HCT116 (cell line): Measurements from ENCODE around the gene MICU2. TPM values are rescaled to one million over a fixed set of nuclear protein-coding genes. Genes with fewer than 3 reads are reported as not detected.

ENCODE experiments used
- ATAC-seq: fragments of 200-7000 bp; cut with Tn5 transposase; 2 replicates; pipeline ENCODE4 v1.9.1; 2020; ENCODE audit warnings: mild to moderate bottlenecking, moderate library complexity
- Bru-seq: library from RNA; stranded (reverse); fragments of 400-500 nt; gene quantifications from one replicate; lab custom pipeline; 2021; lab: Mats Ljungman, UMichigan
- BruChase-seq, 2 experiments: library from RNA; stranded (reverse); fragments of 400-500 nt; gene quantifications; one replicate each; lab custom pipeline; 2021; lab: Mats Ljungman, UMichigan
- BruUV-seq: library from RNA; stranded (reverse); fragments of 400-500 nt; replicated peaks from 2 replicates; lab custom pipeline; 2021; lab: Mats Ljungman, UMichigan
- CTCF ChIA-PET: fragments of 300-600 bp; sonication (Branson Sonifier 250); formaldehyde crosslinking; loops from one replicate; lab custom pipeline; 2021; ENCODE audit warnings: antibody characterized with exemption; lab: Charles Lee
- POLR2A ChIA-PET: fragments of 300-600, 350-600 bp; sonication (Branson Sonifier 250); formaldehyde crosslinking; loops from one replicate; lab custom pipeline; 2021; ENCODE audit warnings: antibody characterized with exemption; lab: Charles Lee
- RAD21 ChIA-PET, 2 experiments: fragments of 300-600 bp; sonication (Branson Sonifier 250); formaldehyde crosslinking; loops; one replicate each; lab custom pipeline; 2023; ENCODE audit warnings: low total read pairs in 2 of 2; ENCODE audit not compliant: uncharacterized antibody in 2 of 2, unreplicated experiment in 2 of 2, low non-redundant PET in 1 of 2; lab: Charles Lee
- DNase-seq: peaks from one replicate; pipeline ENCODE4 v3.0.0-alpha.2; 2010; ENCODE audit warnings: low read depth, low spot score
- H2AFZ ChIP-seq: fragments of 200-600 bp; shearing (Covaris generic), sonication (generic); 2 replicates; pipeline ENCODE4 v1.6.1; 2017; ENCODE audit warnings: low read depth, mixed run types, mixed read lengths, antibody characterized with exemption, low read length; ENCODE audit not compliant: poor library complexity, severe bottlenecking
- H3K27ac ChIP-seq: 2 replicates; pipeline ENCODE4 v1.5.1; 2012; ENCODE audit warnings: low read depth, low read length
- H3K27me3 ChIP-seq: fragments of 200-600 bp; sonication (generic); 2 replicates; pipeline ENCODE4 v1.6.1; 2016; ENCODE audit warnings: mixed run types, low read length, mixed read lengths; ENCODE audit not compliant: insufficient read depth
- H3K36me3 ChIP-seq, 2 experiments: fragments of 200-500 bp in 1 of 2; fragments of 200-600 bp in 1 of 2; sonication (Bioruptor generic) in 1 of 2; sonication (generic) in 1 of 2; 2 replicates each; pipeline versions ENCODE4 v1.5.1 to v1.6.1; 2014 to 2016; ENCODE audit warnings: low read length in 2 of 2, inconsistent platforms in 1 of 2, mixed read lengths in 1 of 2, mixed run types in 1 of 2; ENCODE audit not compliant: insufficient read depth in 2 of 2, control insufficient read depth in 1 of 2
- H3K4me1 ChIP-seq, 2 experiments: fragments of 200-600 bp in 1 of 2; sonication (generic) in 1 of 2; 2 replicates each; pipeline versions ENCODE4 v1.5.1 to v1.6.1; 2012 to 2017; ENCODE audit warnings: low read length in 2 of 2, inconsistent platforms in 1 of 2, mild to moderate bottlenecking in 1 of 2, mixed read lengths in 1 of 2, mixed run types in 1 of 2, moderate library complexity in 1 of 2; ENCODE audit not compliant: insufficient read depth in 2 of 2, control insufficient read depth in 1 of 2
- H3K4me2 ChIP-seq: fragments of 200-600 bp; sonication (generic); 2 replicates; pipeline ENCODE4 v1.6.1; 2017; ENCODE audit warnings: mixed run types, low read length, mixed read lengths
- H3K4me3 ChIP-seq, 2 experiments: fragments of 200-600 bp in 1 of 2; sonication (generic) in 1 of 2; replicated peaks in 1 of 2; 2 replicates each; pipeline ENCODE4 v1.5.1; 2011 to 2016; ENCODE audit warnings: low read length in 2 of 2, control low read depth in 1 of 2, low read depth in 1 of 2, mild to moderate bottlenecking in 1 of 2, mixed read lengths in 1 of 2, mixed run types in 1 of 2
- H3K79me2 ChIP-seq: fragments of 200-600 bp; sonication (generic); 2 replicates; pipeline ENCODE4 v1.6.1; 2017; ENCODE audit warnings: mild to moderate bottlenecking, mixed run types, low read length, moderate library complexity, mixed read lengths; ENCODE audit not compliant: insufficient read depth
- H3K9ac ChIP-seq: fragments of 200-600 bp; sonication (generic); 2 replicates; pipeline ENCODE4 v1.6.1; 2016; ENCODE audit warnings: low read length, mixed read lengths
- H3K9me2 ChIP-seq: fragments of 200-600 bp; sonication (generic), shearing (Covaris generic); 2 replicates; pipeline ENCODE4 v1.6.1; 2017; ENCODE audit warnings: mixed run types, mild to moderate bottlenecking, moderate library complexity; ENCODE audit not compliant: insufficient read depth
- H3K9me3 ChIP-seq, 2 experiments: fragments of 200-500 bp in 1 of 2; fragments of 200-600 bp in 1 of 2; sonication (Bioruptor generic) in 1 of 2; sonication (generic) in 1 of 2; 2 replicates each; pipeline ENCODE4 v1.6.1; 2014 to 2017; ENCODE audit warnings: low read length in 2 of 2, mixed read lengths in 2 of 2, inconsistent platforms in 1 of 2, low read depth in 1 of 2, mild to moderate bottlenecking in 1 of 2, mixed run types in 1 of 2, moderate library complexity in 1 of 2; ENCODE audit not compliant: control insufficient read depth in 1 of 2, insufficient read depth in 1 of 2
- H4K20me1 ChIP-seq: fragments of 200-600 bp; sonication (generic), shearing (Covaris generic); 2 replicates; pipeline ENCODE4 v1.6.1; 2017; ENCODE audit warnings: mixed run types, mild to moderate bottlenecking, moderate library complexity; ENCODE audit not compliant: insufficient read depth
- CBX3 ChIP-seq: IDR thresholded peaks from 2 replicates; pipeline ENCODE4 v1.6.1; 2012; ENCODE audit warnings: low read depth
- CEBPB ChIP-seq: IDR thresholded peaks from 2 replicates; pipeline ENCODE4 v1.6.1; 2012; ENCODE audit warnings: low read depth
- ELF1 ChIP-seq: IDR thresholded peaks from 2 replicates; pipeline ENCODE4 v1.6.1; 2012; ENCODE audit warnings: low read depth, borderline replicate concordance
- EZH2 ChIP-seq: fragments of 200-600 bp; sonication (generic); IDR thresholded peaks from 2 replicates; pipeline ENCODE4 v1.6.1; 2017; ENCODE audit warnings: antibody characterized with exemption, mixed run types
- POLR2A ChIP-seq: IDR thresholded peaks from 2 replicates; pipeline ENCODE4 v1.7.0; 2011; ENCODE audit warnings: borderline replicate concordance; ENCODE audit not compliant: insufficient read depth, insufficient read length; ENCODE audit errors: extremely low read depth
- POLR2AphosphoS5 ChIP-seq: IDR thresholded peaks from 2 replicates; pipeline ENCODE4 v1.6.1; 2011; ENCODE audit warnings: mild to moderate bottlenecking, low read depth, low read length, moderate library complexity
- SIN3A ChIP-seq: IDR thresholded peaks from 2 replicates; pipeline ENCODE4 v1.6.1; 2012; ENCODE audit warnings: low read depth
- SP1 ChIP-seq: IDR thresholded peaks from 2 replicates; pipeline ENCODE4 v1.6.1; 2012; ENCODE audit warnings: low read depth
- SRF ChIP-seq: IDR thresholded peaks from 2 replicates; pipeline ENCODE4 v1.6.1; 2012; ENCODE audit warnings: low read depth
- TCF7L2 ChIP-seq: IDR thresholded peaks from 2 replicates; pipeline ENCODE4 v1.7.0; 2011; ENCODE audit warnings: borderline replicate concordance, inconsistent platforms; ENCODE audit not compliant: insufficient read depth, insufficient read length; ENCODE audit errors: extremely low read depth
- intact Hi-C: fragments of 100-400 bp; cut with micrococcal nuclease; formaldehyde crosslinking; loops from 2 replicates; pipeline ENCODE4 v1.10.0; 2022
- long read RNA-seq: library from polyadenylated mRNA; unstranded; transcript quantifications from one replicate; pipeline ENCODE4 v2.0.0, GENCODE V29; 2021; ENCODE audit not compliant: unreplicated experiment
- polyA plus RNA-seq: library from polyadenylated mRNA; unstranded; fragments of >200 nt; gene quantifications from 2 replicates; pipeline ENCODE4 v1.2.1, GENCODE V29; 2012; ENCODE audit warnings: missing spikeins
- total RNA-seq: library from RNA; stranded (reverse); gene quantifications from one replicate; pipeline ENCODE4 v1.2.1, GENCODE V29; 2021; ENCODE audit not compliant: unreplicated experiment
- TF ChIP-seq, protein P1 (sequence below), 3 experiments: fragments of 200-600 bp in 1 of 3; sonication (generic) in 1 of 3; IDR thresholded peaks in 2 of 3; conservative IDR thresholded peaks in 1 of 3; 2 replicates each; pipeline ENCODE4 v1.5.1; 2012 to 2017; ENCODE audit warnings: low read depth in 2 of 3, low read length in 2 of 3, antibody characterized with exemption in 1 of 3, borderline replicate concordance in 1 of 3, control low read depth in 1 of 3, mild to moderate bottlenecking in 1 of 3, mixed read lengths in 1 of 3, mixed run types in 1 of 3, moderate library complexity in 1 of 3; ENCODE audit not compliant: insufficient read depth in 1 of 3
- TF ChIP-seq, protein P2 (sequence below): IDR thresholded peaks from 2 replicates; pipeline ENCODE4 v1.6.1; 2012; ENCODE audit warnings: low read depth
- TF ChIP-seq, protein P3 (sequence below): IDR thresholded peaks from 2 replicates; pipeline ENCODE4 v1.6.1; 2012

The MICU2 gene, protein sequence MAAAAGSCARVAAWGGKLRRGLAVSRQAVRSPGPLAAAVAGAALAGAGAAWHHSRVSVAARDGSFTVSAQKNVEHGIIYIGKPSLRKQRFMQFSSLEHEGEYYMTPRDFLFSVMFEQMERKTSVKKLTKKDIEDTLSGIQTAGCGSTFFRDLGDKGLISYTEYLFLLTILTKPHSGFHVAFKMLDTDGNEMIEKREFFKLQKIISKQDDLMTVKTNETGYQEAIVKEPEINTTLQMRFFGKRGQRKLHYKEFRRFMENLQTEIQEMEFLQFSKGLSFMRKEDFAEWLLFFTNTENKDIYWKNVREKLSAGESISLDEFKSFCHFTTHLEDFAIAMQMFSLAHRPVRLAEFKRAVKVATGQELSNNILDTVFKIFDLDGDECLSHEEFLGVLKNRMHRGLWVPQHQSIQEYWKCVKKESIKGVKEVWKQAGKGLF
- total RNA-seq (41.0 TPM), Bru-seq, nascent RNA (percentile 83 among the genes with signal in this experiment), BruChase-seq, experiment 1, labeled RNA remaining after a 6-hour chase (percentile 67 among the genes with signal in this experiment), BruChase-seq, experiment 2, labeled RNA remaining after a 2-hour chase (percentile 63 among the genes with signal in this experiment)
- 21.6 and 30.2 TPM in 2 replicates for polyA plus RNA-seq
- long read RNA-seq, transcript MICU2-201 (12 exons, 1,920 nt), result major isoform, 65 of 77 reads
- long read RNA-seq, partial matches to known transcripts, result 3 of 77 reads
- long read RNA-seq, other reads (novel, unspliced or antisense), result 9 of 77 reads

DNA sequence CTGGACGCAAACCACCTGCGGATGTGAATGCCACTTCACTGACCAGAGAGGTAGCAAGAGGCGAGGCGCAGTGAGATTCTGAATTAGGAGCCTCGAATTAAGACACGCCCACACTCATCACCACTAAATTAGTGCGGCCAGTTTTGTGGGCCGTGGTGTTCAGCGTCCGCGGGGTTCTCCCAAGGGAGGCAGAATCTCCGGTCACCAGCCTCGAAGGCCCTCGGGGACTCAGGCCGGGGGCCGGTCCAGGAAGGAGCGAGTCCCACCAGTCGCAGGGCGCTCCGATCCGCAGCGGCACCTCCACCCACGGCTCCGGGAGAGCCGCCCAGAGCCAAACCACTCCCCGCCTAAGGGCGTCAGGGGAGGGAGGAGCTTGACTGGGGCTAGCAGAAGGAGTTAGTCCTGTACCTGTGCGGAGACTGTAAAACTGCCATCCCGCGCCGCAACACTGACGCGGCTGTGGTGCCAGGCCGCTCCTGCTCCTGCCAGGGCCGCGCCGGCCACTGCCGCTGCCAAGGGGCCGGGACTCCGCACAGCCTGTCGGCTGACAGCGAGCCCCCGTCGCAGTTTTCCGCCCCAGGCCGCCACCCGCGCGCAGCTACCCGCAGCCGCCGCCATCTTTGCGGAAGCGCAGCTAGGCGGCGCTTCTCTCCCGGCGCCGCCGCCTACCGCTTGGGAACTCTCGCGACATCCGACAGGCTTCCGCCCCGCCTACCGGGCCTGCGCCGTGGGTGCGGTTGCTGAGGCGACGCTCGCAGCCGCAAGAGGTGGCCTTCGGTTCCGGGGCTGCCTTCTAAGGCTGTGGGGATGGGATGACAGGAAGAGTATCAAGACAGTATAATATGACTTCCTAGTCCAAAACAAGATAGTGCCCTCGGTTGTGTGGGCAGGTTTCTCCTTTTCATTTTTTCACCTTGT, at the start of gene MICU2:
MICU2 (minus strand) TSS at position 640 of the 918 bp plus-strand sequence; CDS start at position 618, 22 bp downstream.
- H3K4me2 ChIP-seq, result peak within 1 kb of the TSS; percentile 94
- H3K36me3 ChIP-seq, result no peaks in the 10 kb centered on the region; a peak in 1 of 4 replicates
- no peaks in the 10 kb centered on the region for H3K27me3 ChIP-seq
- BruUV-seq, result TSS peak; percentile 41
- RAD21 ChIA-PET, result no interaction called here
- H3K27ac ChIP-seq, result peak within 1 kb of the TSS; percentile 86
- ATAC-seq (peak; percentile 98), DNase-seq (peak; percentile 90)
- intact Hi-C loops, result loop anchor here (5.0 kb wide), 1 partner anchor 306 kb away; no protein-coding TSS in a partner anchor
- peak within 1 kb of the TSS; percentile 17 for H2AFZ ChIP-seq
- H3K4me3 ChIP-seq, result peak within 1 kb of the TSS; percentile 71 to 86
- POLR2A ChIA-PET, result interaction anchor here (0.7 to 1.6 kb wide), 7 partner anchors 9 to 70 kb away, joined by 3 to 8 read pairs (median 3); no protein-coding TSS in a partner anchor
- H3K79me2 ChIP-seq, result peaks cover 44% of the 10 kb centered on the region
- peaks cover 7 to 12% of the 10 kb centered on the region in 2 experiments; a peak in 3 of 4 replicates for H3K4me1 ChIP-seq
- H3K9ac ChIP-seq, result peak within 1 kb of the TSS; percentile 85
- no peaks in the 10 kb centered on the region for H3K9me2 ChIP-seq
- no peaks in the 10 kb centered on the region for H4K20me1 ChIP-seq
- H3K9me3 ChIP-seq, result no peaks in the 10 kb centered on the region
- CTCF ChIA-PET, result interaction anchor here (0.8 to 1.1 kb wide), 2 partner anchors 10 to 35 kb away, joined by 3 to 4 read pairs; no protein-coding TSS in a partner anchor
- TF ChIP-seq POLR2AphosphoS5, result peak; percentile 92
- peak; percentile 76 for TF ChIP-seq SIN3A
- TF ChIP-seq CEBPB, result no peak
- TF ChIP-seq, protein P1, sequence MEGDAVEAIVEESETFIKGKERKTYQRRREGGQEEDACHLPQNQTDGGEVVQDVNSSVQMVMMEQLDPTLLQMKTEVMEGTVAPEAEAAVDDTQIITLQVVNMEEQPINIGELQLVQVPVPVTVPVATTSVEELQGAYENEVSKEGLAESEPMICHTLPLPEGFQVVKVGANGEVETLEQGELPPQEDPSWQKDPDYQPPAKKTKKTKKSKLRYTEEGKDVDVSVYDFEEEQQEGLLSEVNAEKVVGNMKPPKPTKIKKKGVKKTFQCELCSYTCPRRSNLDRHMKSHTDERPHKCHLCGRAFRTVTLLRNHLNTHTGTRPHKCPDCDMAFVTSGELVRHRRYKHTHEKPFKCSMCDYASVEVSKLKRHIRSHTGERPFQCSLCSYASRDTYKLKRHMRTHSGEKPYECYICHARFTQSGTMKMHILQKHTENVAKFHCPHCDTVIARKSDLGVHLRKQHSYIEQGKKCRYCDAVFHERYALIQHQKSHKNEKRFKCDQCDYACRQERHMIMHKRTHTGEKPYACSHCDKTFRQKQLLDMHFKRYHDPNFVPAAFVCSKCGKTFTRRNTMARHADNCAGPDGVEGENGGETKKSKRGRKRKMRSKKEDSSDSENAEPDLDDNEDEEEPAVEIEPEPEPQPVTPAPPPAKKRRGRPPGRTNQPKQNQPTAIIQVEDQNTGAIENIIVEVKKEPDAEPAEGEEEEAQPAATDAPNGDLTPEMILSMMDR (IDR thresholded peaks at IDR 0.05 in 2 of 3, conservative IDR thresholded peaks at IDR 0.05 in 1 of 3; ENCODE audit: borderline replicate concordance in 1 of 3, insufficient read depth in 1 of 3, low read depth in 2 of 3, low read length in 2 of 3), result no peak
- TF ChIP-seq, protein P2, sequence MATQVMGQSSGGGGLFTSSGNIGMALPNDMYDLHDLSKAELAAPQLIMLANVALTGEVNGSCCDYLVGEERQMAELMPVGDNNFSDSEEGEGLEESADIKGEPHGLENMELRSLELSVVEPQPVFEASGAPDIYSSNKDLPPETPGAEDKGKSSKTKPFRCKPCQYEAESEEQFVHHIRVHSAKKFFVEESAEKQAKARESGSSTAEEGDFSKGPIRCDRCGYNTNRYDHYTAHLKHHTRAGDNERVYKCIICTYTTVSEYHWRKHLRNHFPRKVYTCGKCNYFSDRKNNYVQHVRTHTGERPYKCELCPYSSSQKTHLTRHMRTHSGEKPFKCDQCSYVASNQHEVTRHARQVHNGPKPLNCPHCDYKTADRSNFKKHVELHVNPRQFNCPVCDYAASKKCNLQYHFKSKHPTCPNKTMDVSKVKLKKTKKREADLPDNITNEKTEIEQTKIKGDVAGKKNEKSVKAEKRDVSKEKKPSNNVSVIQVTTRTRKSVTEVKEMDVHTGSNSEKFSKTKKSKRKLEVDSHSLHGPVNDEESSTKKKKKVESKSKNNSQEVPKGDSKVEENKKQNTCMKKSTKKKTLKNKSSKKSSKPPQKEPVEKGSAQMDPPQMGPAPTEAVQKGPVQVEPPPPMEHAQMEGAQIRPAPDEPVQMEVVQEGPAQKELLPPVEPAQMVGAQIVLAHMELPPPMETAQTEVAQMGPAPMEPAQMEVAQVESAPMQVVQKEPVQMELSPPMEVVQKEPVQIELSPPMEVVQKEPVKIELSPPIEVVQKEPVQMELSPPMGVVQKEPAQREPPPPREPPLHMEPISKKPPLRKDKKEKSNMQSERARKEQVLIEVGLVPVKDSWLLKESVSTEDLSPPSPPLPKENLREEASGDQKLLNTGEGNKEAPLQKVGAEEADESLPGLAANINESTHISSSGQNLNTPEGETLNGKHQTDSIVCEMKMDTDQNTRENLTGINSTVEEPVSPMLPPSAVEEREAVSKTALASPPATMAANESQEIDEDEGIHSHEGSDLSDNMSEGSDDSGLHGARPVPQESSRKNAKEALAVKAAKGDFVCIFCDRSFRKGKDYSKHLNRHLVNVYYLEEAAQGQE, result no peak
- TF ChIP-seq SP1, result 0 out of 2 replicates have a peak, but pooled peaks have one; percentile 25
- TF ChIP-seq ELF1, result peak; percentile 94
- peak; percentile 88 for TF ChIP-seq POLR2A
- no peak for TF ChIP-seq TCF7L2
- no peak for TF ChIP-seq EZH2
- TF ChIP-seq, protein P3, sequence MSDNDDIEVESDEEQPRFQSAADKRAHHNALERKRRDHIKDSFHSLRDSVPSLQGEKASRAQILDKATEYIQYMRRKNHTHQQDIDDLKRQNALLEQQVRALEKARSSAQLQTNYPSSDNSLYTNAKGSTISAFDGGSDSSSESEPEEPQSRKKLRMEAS, result peak; percentile 53
- TF ChIP-seq CBX3, result no peak
- TF ChIP-seq SRF, result no peak
